AG10803 (cell line): Measurements from ENCODE around the gene RAD51D.

Experiments
- DNase-seq: peaks from one replicate; pipeline ENCODE4 v3.0.0; 2010; ENCODE audit warnings: low read depth
- H3K4me3 ChIP-seq: 2 replicates; pipeline ENCODE4 v1.5.1; 2011; ENCODE audit warnings: mild to moderate bottlenecking, low read length, control low read depth
- TF ChIP-seq, protein P1 (sequence below): conservative IDR thresholded peaks from 2 replicates; pipeline ENCODE4 v1.5.1; 2011; ENCODE audit warnings: mild to moderate bottlenecking, low read length, control low read depth, inconsistent platforms

Gene RAD51D

DNA sequence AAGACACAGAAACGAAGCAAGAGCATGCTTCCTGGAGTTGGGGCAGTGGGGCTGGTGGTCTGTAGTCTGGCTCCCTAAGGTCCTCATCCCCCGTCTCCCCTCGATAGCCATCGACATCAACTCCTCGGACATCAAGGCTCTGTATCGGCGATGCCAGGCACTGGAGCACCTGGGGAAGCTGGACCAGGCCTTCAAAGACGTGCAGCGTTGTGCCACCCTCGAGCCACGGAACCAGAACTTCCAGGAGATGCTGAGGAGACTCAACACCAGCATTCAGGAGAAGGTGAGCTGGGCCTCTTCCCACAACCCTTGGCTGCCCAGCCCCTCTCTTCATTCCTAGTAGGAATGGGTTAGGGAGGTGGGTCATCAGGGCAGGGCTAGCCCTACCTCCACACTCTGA, 30.3 kb upstream of the RAD51D start:
- no peak overlapping the region for H3K4me3 ChIP-seq
- TF ChIP-seq, protein P1, sequence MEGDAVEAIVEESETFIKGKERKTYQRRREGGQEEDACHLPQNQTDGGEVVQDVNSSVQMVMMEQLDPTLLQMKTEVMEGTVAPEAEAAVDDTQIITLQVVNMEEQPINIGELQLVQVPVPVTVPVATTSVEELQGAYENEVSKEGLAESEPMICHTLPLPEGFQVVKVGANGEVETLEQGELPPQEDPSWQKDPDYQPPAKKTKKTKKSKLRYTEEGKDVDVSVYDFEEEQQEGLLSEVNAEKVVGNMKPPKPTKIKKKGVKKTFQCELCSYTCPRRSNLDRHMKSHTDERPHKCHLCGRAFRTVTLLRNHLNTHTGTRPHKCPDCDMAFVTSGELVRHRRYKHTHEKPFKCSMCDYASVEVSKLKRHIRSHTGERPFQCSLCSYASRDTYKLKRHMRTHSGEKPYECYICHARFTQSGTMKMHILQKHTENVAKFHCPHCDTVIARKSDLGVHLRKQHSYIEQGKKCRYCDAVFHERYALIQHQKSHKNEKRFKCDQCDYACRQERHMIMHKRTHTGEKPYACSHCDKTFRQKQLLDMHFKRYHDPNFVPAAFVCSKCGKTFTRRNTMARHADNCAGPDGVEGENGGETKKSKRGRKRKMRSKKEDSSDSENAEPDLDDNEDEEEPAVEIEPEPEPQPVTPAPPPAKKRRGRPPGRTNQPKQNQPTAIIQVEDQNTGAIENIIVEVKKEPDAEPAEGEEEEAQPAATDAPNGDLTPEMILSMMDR, result no peak
- no peak for DNase-seq

DNA sequence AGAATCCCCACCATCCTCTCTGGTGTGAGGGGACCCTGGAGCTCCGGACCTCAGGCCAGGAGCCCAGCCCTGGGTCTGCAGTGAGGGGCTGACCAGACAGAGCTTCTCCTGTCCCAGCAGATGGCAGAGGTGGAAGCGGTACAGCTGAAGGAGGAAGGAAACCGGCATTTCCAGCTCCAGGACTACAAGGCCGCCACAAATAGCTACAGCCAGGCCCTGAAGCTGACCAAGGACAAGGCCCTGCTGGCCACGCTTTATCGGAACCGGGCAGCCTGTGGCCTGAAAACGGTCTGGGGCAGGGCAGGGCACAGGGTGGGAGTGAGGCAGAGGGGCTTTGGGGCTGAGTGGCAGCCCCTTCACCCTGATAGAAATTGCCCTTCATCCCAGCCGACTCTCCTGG, 28.5 kb upstream of the RAD51D start:
- TF ChIP-seq, protein P1, result no peak
- no peak overlapping the region for H3K4me3 ChIP-seq
- DNase-seq, result no peak

DNA sequence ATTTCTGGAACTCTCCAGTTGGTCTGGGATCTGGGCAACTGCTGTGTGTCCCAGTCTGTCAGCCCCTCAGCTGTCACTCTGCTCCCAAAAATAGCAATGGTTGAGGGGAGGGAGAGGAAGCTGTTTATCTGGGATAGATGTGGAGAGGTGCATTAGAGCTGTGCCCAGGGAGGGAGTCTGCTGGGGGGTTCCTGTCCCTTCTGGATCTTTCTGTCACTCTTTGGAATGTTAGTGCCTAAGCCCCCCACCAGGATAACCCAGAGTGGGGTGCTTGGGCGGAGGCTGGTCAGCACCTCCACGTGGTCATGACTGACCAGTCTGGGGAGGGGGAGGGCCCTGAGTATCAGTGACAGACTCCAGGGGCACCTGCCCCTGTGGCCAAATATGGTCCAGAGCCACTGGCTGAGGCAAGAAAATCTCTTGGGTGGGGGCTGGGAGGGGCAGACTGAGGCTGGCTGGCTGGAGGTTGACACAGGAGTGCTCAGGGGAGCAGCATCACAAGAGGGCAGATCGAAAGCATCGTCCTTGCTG, 27.8 kb upstream of the RAD51D start, which contains the start of gene UNC45B:
UNC45B (plus strand) TSS at position 443 of the 531 bp plus-strand sequence. CDS start 447 bp downstream, outside the sequence.
- no peak within 1 kb of the TSS for H3K4me3 ChIP-seq
- no peak for DNase-seq
- TF ChIP-seq, protein P1, result no peak

DNA sequence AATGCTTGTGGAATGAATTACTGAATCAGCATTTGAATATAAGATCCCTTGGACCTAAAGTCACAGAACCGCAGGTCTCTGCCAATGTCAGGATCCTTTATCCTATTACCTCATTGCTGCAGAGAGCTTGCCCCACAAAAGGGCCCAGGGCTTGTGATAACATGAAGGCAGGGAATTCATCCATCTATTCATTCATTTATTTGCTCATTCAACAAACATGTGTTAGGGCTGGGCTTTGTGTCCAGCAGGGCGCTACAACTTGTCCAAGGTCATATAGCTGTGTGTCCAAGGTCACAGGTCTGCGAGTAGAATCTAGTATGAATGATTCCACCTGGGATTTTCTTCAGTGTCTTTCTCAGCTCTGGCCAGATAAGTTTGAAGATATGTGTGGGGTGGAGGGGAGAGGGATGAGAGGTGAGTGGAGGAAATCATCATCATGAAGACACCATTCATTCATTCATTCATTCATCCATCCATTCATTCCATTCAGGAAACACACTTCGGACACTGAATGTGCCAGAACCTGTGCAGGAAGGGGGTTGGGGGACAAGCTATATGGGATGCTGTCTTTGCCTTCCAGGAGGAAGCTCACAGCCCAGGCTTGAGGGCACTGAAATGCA, 26.7 kb upstream of the RAD51D start:
- no peak overlapping the region for H3K4me3 ChIP-seq
- TF ChIP-seq, protein P1, result no peak
- DNase-seq, result no peak

DNA sequence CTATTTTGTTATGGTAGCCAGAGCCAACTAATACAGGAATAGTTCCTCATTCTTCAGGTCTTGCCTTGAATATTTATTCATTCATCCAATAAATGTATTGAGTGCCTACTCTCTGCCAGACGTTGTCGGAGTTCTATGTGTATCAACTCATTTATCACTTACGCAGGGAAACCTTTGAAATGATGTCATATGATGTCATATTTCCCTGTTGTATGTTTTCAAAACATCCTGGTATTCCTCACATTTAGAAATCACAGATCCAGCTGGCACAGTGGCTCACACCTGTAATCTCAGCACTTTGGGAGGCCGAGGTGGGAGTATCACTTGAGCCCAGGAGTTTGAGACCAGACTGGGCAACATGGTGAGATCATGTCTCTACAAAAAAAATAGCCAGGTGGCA, 25.2 kb upstream of the RAD51D start:
- H3K4me3 ChIP-seq, result no peak overlapping the region
- no peak for DNase-seq
- TF ChIP-seq, protein P1, result no peak

DNA sequence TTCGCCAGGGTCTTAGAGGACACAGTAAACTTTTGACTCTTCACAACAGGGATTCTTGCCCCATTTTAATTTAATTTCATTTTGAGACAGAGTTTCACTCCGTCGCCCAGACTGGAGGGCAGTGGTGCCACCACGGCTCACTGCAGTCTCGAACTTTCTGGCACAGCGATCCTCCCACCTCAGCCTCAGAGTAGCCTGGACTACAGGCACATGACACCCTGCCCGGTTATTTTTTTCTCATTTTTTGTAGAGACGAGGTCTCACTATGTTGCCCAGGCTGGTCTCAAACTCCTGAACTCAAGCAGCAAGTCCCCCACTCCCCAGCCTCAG, 22.8 kb upstream of the RAD51D start:
- H3K4me3 ChIP-seq, result peak overlapping the region; percentile 97
- DNase-seq, result no peak
- TF ChIP-seq, protein P1, result no peak

DNA sequence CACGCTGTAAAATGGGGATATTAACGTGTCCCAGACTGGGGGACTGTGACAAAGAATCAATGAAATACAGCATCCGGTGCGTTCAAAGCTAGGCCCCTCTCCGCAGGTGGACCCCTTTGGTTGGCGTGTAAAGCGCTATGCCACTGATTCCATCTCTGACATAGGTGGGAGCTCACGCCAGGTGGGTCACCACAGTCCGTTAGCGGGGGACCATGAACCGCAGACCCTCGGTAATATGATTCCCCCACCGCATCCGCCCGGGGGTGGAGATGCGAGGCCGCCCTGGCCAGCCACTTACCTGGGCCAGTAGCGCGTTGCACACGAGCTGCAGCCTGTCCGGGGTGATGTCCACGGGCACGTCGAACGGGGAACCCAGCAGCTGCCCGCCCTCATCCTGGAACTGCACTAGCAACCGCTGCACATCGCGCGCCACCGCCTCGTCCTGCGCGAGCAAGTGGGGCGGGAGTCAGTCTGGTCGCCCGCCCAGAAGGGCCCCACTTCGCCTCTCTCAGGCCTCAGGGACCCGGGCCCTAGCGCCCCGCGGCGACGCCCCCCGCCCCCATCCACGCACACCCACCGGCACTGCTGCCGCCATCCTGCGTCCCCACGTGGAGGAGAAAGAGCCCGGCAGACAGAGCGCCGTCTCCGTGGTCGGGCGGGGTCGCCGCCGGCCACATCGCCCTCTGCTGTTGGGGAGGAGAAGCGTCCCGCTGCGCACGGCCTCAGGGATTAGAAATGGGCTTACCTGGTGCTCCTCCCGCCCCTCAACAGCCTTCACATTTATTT, 22.2 kb upstream of the RAD51D start, which contains the start of gene NLE1:
NLE1 (minus strand) TSS at position 623 of the 786 bp plus-strand sequence; CDS start at position 595, 28 bp downstream.
- TF ChIP-seq, protein P1, result peak; percentile 87
- H3K4me3 ChIP-seq, result peak within 1 kb of the TSS; percentile 97
- DNase-seq, result peak; percentile 83
